Type B pancreatic cell (in vitro differentiated cells): ENCODE measurements around the gene GTSE1. TPM values are rescaled to one million over a fixed set of nuclear protein-coding genes. Genes with fewer than 3 reads are reported as not detected.
A peak's percentile ranks its signal among the peaks of the same experiment; 100 is the strongest.

Experiments used
- DNase-seq: peaks from one replicate; pipeline ENCODE4 v3.0.0; 2021; ENCODE audit warnings: mixed read lengths; ENCODE audit not compliant: unreplicated experiment; ENCODE audit errors: extremely low spot score
- H3K27ac Mint-ChIP-seq: 2 replicates; pipeline ENCODE4 v1.8.0; 2021; ENCODE audit warnings: mild to moderate bottlenecking, mixed read lengths
- H3K27me3 Mint-ChIP-seq: 2 replicates; pipeline ENCODE4 v1.8.0; 2021; ENCODE audit warnings: mixed read lengths
- H3K36me3 Mint-ChIP-seq: 2 replicates; pipeline ENCODE4 v1.8.0; 2021; ENCODE audit warnings: mixed read lengths
- H3K4me1 Mint-ChIP-seq: one replicate; pipeline ENCODE4 v1.8.0; 2021; ENCODE audit warnings: mixed read lengths; ENCODE audit not compliant: unreplicated experiment
- H3K4me3 Mint-ChIP-seq: 2 replicates; pipeline ENCODE4 v1.8.0; 2021; ENCODE audit warnings: mild to moderate bottlenecking, mixed read lengths
- H3K9me3 Mint-ChIP-seq: 2 replicates; pipeline ENCODE4 v1.8.0; 2021; ENCODE audit warnings: mixed read lengths
- total RNA-seq: library from RNA; stranded (reverse); gene quantifications from 2 replicates; pipeline ENCODE4 v1.2.1, GENCODE V29; 2021; ENCODE audit warnings: low replicate concordance
- TF ChIP-seq, protein P1 (sequence below): fragments of 200-600 bp; sonication (generic); conservative IDR thresholded peaks from 2 replicates; pipeline ENCODE4 v1.5.0; 2021; ENCODE audit warnings: antibody characterized with exemption, mild to moderate bottlenecking

GTSE1 gene
- total RNA-seq, 1 donor from 2014 or later = 39.6 TPM

DNA sequence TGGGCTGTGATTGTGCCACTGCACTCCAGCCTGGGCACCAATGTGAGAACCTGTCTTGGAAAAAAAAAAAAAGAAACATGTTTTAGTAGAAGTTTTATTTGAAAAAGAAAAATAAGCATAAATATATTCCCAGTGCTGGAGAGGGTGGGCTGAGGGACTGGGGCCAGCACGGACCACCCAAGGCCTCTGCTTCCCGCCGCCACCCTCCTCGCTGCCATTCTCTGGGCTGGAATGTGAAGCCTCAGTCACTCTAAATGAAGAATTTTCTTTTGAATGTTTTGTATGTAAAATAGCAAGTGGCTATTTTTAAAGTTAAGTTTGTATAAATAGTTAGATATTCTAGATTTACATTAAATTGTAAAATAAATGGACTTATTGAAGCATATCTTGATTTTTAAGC lies 33.8 kb downstream of the GTSE1 start:
- Mint-ChIP-seq H3K9me3 (no peaks in the 10 kb centered on the region), H3K36me3 (peaks cover 3% of the 10 kb centered on the region), H3K27me3 (no peaks in the 10 kb centered on the region), H3K4me1 (peaks cover 4% of the 10 kb centered on the region), H3K27ac (no peak overlapping the region), H3K4me3 (no peak overlapping the region)
- no peak for DNase-seq
- TF ChIP-seq, protein P1, sequence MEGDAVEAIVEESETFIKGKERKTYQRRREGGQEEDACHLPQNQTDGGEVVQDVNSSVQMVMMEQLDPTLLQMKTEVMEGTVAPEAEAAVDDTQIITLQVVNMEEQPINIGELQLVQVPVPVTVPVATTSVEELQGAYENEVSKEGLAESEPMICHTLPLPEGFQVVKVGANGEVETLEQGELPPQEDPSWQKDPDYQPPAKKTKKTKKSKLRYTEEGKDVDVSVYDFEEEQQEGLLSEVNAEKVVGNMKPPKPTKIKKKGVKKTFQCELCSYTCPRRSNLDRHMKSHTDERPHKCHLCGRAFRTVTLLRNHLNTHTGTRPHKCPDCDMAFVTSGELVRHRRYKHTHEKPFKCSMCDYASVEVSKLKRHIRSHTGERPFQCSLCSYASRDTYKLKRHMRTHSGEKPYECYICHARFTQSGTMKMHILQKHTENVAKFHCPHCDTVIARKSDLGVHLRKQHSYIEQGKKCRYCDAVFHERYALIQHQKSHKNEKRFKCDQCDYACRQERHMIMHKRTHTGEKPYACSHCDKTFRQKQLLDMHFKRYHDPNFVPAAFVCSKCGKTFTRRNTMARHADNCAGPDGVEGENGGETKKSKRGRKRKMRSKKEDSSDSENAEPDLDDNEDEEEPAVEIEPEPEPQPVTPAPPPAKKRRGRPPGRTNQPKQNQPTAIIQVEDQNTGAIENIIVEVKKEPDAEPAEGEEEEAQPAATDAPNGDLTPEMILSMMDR = no peak

DNA sequence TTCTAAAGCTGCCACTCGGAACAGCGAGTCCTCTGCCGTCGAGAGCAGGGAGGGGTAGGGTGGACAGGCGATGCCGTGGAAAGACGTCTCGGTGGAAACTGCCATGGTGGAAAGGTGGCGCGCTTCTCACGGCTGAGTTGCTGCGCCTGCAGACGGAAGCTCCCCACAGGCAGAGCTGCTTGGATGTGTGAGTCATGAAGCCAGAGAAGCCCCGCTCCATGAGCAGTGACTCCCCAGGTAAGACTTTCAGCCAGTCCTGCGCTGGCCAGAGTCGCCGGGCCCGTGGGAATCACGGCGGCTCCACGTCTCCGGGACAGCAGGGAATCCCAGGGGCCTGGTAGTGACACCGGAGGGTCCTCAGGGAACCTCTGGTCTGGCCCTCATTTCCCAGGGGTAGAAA lies 34.8 kb downstream of the GTSE1 start:
- Mint-ChIP-seq H3K9me3 (no peaks in the 10 kb centered on the region), H3K36me3 (peaks cover 2% of the 10 kb centered on the region), H3K27ac (no peak overlapping the region)

DNA sequence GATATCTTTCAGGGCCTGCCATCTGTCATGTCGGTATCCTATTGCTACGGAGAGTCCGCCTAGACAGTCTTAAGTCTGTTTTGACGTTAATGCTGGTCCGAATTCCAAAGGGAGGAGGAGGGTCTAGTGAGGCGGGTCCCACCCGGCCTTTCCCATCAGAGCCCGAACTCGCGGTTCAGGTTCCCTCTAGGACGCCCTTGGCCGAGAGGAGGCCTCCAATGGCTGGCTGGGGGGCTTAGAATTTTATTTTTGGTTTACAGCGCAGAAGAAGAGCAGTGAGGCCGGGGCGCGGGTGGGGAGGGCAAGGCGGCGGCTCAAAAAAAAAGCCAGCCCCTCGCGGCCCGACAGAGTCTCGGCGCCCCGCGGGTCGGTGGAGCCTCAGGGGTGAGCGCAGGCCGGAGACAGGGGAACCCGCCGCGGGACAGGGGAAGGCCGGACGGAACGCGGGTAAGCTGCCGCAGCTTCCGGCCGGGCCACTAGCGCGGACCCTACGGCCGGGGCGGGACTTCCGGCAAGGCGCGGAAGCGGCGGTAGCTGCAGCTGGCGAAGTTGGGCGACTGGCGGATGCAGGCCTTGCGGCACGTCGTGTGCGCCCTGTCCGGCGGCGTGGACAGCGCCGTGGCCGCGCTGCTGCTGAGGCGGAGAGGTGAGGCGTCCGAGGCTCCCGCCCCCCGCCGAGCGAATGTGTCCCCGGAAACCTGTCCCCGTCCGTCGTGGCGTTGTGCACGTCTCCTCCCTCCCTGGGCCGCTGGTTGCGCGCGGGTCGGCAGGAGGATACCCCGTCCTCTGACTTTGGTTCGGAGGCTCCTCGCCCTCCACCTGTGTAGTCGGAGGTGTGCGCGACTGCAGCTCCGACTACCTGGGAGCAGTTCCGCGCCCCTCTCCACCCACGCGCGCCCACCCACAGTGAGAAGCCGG lies 38.8 kb downstream of the GTSE1 start, which contains the start of gene TRMU:
Gene TRMU (plus strand): TSS at position 514 of the 918 bp plus-strand sequence. CDS start 51 bp downstream, at position 565.
- H3K4me3 Mint-ChIP-seq = peak within 1 kb of the TSS; percentile 93
- H3K9me3 Mint-ChIP-seq = no peaks in the 10 kb centered on the region
- H3K36me3 Mint-ChIP-seq = peaks cover 15% of the 10 kb centered on the region
- H3K4me1 Mint-ChIP-seq = peaks cover 12% of the 10 kb centered on the region
- no peaks in the 10 kb centered on the region for H3K27me3 Mint-ChIP-seq
- peak; percentile 87 for DNase-seq
- TF ChIP-seq, protein P1 = no peak
- H3K27ac Mint-ChIP-seq = peak within 1 kb of the TSS; percentile 96

More for the DNA sequence above, 34.8 kb downstream of the GTSE1 start:
- TF ChIP-seq, protein P1 = no peak
- no peak overlapping the region for H3K4me3 Mint-ChIP-seq
- no peak for DNase-seq
- peaks cover 6% of the 10 kb centered on the region for H3K4me1 Mint-ChIP-seq
- no peaks in the 10 kb centered on the region for H3K27me3 Mint-ChIP-seq

DNA sequence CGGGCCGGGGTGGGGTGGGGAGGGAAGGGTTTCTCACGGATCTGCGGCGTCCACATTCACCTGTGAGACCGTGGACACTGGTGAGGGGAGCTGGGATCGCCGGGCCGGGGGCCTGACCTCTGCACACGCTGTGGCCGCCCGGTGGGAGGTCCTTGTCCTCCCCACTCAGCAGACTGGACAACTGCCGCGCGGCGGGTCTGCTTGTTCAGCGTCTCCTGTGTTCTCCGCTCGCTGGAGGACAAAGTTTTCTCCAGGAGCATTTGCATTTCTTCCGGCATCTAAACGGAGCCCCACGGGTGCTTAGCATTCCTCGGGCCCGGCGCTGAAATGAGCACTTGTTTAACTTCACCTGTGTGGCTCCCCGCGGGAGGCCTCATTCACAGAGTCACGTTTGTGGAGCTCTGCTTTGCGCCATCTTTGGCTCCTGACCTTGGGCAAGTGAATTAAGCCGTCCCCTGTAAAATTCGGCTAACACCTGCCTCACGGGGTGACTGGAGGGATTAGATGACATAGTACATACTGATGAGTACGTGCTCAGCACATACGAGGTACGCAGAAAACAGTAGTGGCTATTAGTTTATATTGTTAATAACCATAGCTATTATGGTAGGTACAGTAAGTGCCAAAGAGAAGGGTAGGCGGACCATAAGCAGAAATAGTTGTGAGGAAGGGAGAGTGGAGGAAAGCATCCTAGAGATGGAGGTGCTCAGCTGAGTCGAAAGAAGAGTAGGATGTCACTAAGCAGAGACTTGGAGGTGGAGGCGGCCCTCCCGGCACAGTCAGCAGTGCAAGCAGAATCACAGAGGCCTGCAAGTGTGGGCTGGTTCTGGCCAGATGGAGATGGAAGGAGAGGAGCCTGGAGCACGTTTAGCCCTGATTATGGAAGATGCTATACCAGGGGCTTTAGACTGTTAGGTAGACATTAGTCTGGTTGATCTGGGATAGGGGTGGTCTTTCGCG lies 39.7 kb downstream of the GTSE1 start:
- Mint-ChIP-seq H3K27ac (peak overlapping the region; percentile 79), H3K27me3 (no peaks in the 10 kb centered on the region), H3K36me3 (peaks cover 15% of the 10 kb centered on the region), H3K9me3 (no peaks in the 10 kb centered on the region), H3K4me3 (peak overlapping the region; percentile 93), H3K4me1 (peaks cover 12% of the 10 kb centered on the region)
- TF ChIP-seq, protein P1 = no peak
- DNase-seq = no peak

DNA sequence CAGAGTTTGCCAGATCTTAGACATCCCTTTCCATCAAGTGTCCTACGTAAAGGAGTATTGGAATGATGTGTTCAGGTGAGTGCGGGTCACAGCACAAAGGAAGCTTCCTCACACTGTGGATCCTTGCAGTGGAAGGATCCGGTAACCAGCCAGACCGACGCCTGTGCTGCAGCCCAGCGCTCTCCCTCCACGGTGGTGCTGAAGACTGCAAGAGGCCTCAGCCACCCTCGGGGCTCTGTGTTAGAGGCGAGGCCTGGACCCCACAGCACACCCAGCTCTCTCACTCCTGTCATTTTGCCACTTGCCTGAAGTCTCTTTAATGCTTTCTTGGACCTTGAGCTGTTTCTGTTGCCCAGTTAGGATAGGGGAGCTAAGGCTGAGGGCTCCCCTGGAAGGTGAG lies 41.2 kb downstream of the GTSE1 start:
- peaks cover 12% of the 10 kb centered on the region for H3K4me1 Mint-ChIP-seq
- no peak for DNase-seq
- no peaks in the 10 kb centered on the region for H3K9me3 Mint-ChIP-seq
- H3K36me3 Mint-ChIP-seq = peaks cover 15% of the 10 kb centered on the region
- H3K4me3 Mint-ChIP-seq = peak overlapping the region; percentile 6
- TF ChIP-seq, protein P1 = no peak
- no peaks in the 10 kb centered on the region for H3K27me3 Mint-ChIP-seq
- no peak overlapping the region for H3K27ac Mint-ChIP-seq
